HepG2 (cell line): ENCODE measurements around the gene SLC28A1. TPM values are rescaled to one million over a fixed set of nuclear protein-coding genes. Genes with fewer than 3 reads are reported as not detected.

ENCODE experiments used
- GLI4 ChIP-seq: sonication (generic); formaldehyde crosslinking; IDR thresholded peaks from 2 replicates; pipeline ENCODE4 v1.5.1; 2020; ENCODE audit warnings: missing genetic modification reagents, mild to moderate bottlenecking, moderate library complexity, borderline replicate concordance
- HOXD1 ChIP-seq: sonication (generic); formaldehyde crosslinking; IDR thresholded peaks from 2 replicates; pipeline ENCODE4 v1.5.0; 2020; ENCODE audit warnings: missing genetic modification reagents
- KIAA2018 ChIP-seq: sonication (generic); formaldehyde crosslinking; IDR thresholded peaks from 2 replicates; pipeline ENCODE4 v1.5.0; 2020; ENCODE audit warnings: mild to moderate bottlenecking, missing genetic modification reagents, borderline replicate concordance
- NR2F1 ChIP-seq, 2 experiments: fragments of 450-650 bp in 1 of 2; formaldehyde crosslinking in 1 of 2; IDR thresholded peaks; 2 replicates each; pipeline versions ENCODE4 v1.5.0 to v1.6.1; 2016 to 2020; ENCODE audit warnings: mild to moderate bottlenecking in 1 of 2, missing compliant biosample characterization in 1 of 2, missing genetic modification reagents in 1 of 2, moderate library complexity in 1 of 2
- SAFB2 ChIP-seq: sonication (generic); formaldehyde crosslinking; IDR thresholded peaks from 2 replicates; pipeline ENCODE4 v1.5.1; 2020; ENCODE audit warnings: missing genetic modification reagents, low read depth, mild to moderate bottlenecking, borderline replicate concordance
- TRIM22 ChIP-seq: fragments of 450-650 bp; IDR thresholded peaks from 2 replicates; pipeline ENCODE4 v1.6.1; 2017
- ZBTB7B ChIP-seq: sonication (generic); formaldehyde crosslinking; IDR thresholded peaks from 2 replicates; pipeline ENCODE4 v1.4.0; 2020; ENCODE audit warnings: missing genetic modification reagents
- ZNF142 ChIP-seq: sonication (generic); formaldehyde crosslinking; IDR thresholded peaks from 2 replicates; pipeline ENCODE4 v1.4.0; 2020; ENCODE audit warnings: missing genetic modification reagents
- ZNF292 ChIP-seq: sonication (generic); formaldehyde crosslinking; IDR thresholded peaks from 2 replicates; pipeline ENCODE4 v1.8.1; 2022; ENCODE audit warnings: mild to moderate bottlenecking, low read depth, missing genetic modification reagents, borderline replicate concordance
- polyA plus RNA-seq, 8 experiments: library from polyadenylated mRNA; depleted of rRNA in 3 of 8; stranded (reverse) in 7 of 8; unstranded in 1 of 8; fragments of >200 nt; fragmentation: Illumina TruSeq in 4 of 8; extraction: Trizol in 4 of 8; gene quantifications; 2 replicates each; pipeline versions ENCODE4 v1.2.1 to v1.2.3, GENCODE V29; 2011 to 2016; ENCODE audit warnings: low read depth in 4 of 8, missing spikeins in 1 of 8, mixed read lengths in 1 of 8; ENCODE audit not compliant: insufficient read depth in 1 of 8
- total RNA-seq, 5 experiments: library from RNA; depleted of rRNA; stranded (reverse); fragments of >200 nt; fragmentation: Illumina TruSeq; extraction: Trizol; gene quantifications; 2 replicates each; pipeline ENCODE4 v1.2.3, GENCODE V29; 2016; ENCODE audit warnings: low read depth in 1 of 5
- TF ChIP-seq, protein P1 (sequence below): IDR thresholded peaks from 2 replicates; pipeline ENCODE4 v1.6.1; 2016; ENCODE audit warnings: missing compliant biosample characterization, missing genetic modification reagents, borderline replicate concordance

The SLC28A1 gene
- total and polyA plus RNA-seq, 2 of the 13 experiments (the other 11 are each of a cell fraction or from before 2014, with no cell fraction given): 0.31 to 5.8 TPM

GRCh38 chr15:84980196-84981053 lies 96.0 kb downstream of the SLC28A1 start (continued):
- TF ChIP-seq, protein P1, sequence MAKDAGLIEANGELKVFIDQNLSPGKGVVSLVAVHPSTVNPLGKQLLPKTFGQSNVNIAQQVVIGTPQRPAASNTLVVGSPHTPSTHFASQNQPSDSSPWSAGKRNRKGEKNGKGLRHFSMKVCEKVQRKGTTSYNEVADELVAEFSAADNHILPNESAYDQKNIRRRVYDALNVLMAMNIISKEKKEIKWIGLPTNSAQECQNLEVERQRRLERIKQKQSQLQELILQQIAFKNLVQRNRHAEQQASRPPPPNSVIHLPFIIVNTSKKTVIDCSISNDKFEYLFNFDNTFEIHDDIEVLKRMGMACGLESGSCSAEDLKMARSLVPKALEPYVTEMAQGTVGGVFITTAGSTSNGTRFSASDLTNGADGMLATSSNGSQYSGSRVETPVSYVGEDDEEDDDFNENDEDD: peak; percentile 96
- TF ChIP-seq GLI4 (CRISPR knock-in tag): no peak
- TF ChIP-seq NR2F1 (CRISPR knock-in tag; IDR thresholded peaks at IDR 0.05): peak in 1 of 2 experiments; percentile 50; a peak in 1 of 4 replicates
- TF ChIP-seq SAFB2 (CRISPR knock-in tag): no peak
- TF ChIP-seq ZNF142 (CRISPR knock-in tag): no peak; the same call in 1 of the 2 replicates
- TF ChIP-seq ZNF292 (CRISPR knock-in tag): peak; percentile 97
- peak; percentile 67; the same call in 1 of the 2 replicates for TF ChIP-seq HOXD1 (CRISPR knock-in tag)
- peak; percentile 61; the same call in 1 of the 2 replicates for TF ChIP-seq ZBTB7B (CRISPR knock-in tag)
- TF ChIP-seq TRIM22: no peak
- TF ChIP-seq KIAA2018: 0 out of 2 replicates have a peak, but pooled peaks have one; percentile 6
